ENCODE measurements around the gene TRIM77.
"Not testable (repeated sequence)": the region's sequence is repeated elsewhere in the genome, so short reads cannot be mapped to it uniquely, and the experiment has no call there.

Gene TRIM77

GRCh38 chr11:89709999-89710398, at the start of gene TRIM77:
Gene TRIM77, plus strand, starts transcription at chr11:89710299. Its CDS starts 0 bp downstream, at chr11:89710299.
- DNase-seq (ENCODE audit: low read depth in 2 of 3, low spot score in 1 of 3), result not testable (repeated sequence)

- DNase-seq (ENCODE audit: low read depth in 2 of 3, low spot score in 1 of 3), result no peak
Observed at GRCh38 chr11:89667001-89667400, 43.1 kb upstream of the TRIM77 start.

GRCh38 chr11:89668158-89668557, 41.9 kb upstream of the TRIM77 start:
- not testable (repeated sequence) for DNase-seq (ENCODE audit: low read depth in 2 of 3, low spot score in 1 of 3)

- DNase-seq (ENCODE audit: low read depth in 2 of 3, low spot score in 1 of 3), result not testable (repeated sequence)
Observed at GRCh38 chr11:89669586-89669985, 40.5 kb upstream of the TRIM77 start.

- not testable (repeated sequence) for DNase-seq (ENCODE audit: low read depth in 2 of 3, low spot score in 1 of 3)
Observed at GRCh38 chr11:89669993-89670669, 40.0 kb upstream of the TRIM77 start.

GRCh38 chr11:89672547-89672946, 37.6 kb upstream of the TRIM77 start:
- not testable (repeated sequence) for DNase-seq (ENCODE audit: low read depth in 2 of 3, low spot score in 1 of 3)

- not testable (repeated sequence) for DNase-seq (ENCODE audit: low read depth in 2 of 3, low spot score in 1 of 3)
Observed at GRCh38 chr11:89673380-89673779, 36.7 kb upstream of the TRIM77 start.

- not testable (repeated sequence) for DNase-seq (ENCODE audit: low read depth in 2 of 3, low spot score in 1 of 3)
Observed at GRCh38 chr11:89675383-89675782, 34.7 kb upstream of the TRIM77 start.

- not testable (repeated sequence) for DNase-seq (ENCODE audit: low read depth in 2 of 3, low spot score in 1 of 3)
Observed at GRCh38 chr11:89675948-89676347, 34.2 kb upstream of the TRIM77 start.

GRCh38 chr11:89707080-89707479, 3.0 kb upstream of the TRIM77 start:
- not testable (repeated sequence) for DNase-seq (ENCODE audit: low read depth in 2 of 3, low spot score in 1 of 3)

- not testable (repeated sequence) for DNase-seq (ENCODE audit: low read depth in 2 of 3, low spot score in 1 of 3)
Observed at GRCh38 chr11:89724866-89725498, 14.9 kb downstream of the TRIM77 start.

- not testable (repeated sequence) for DNase-seq (ENCODE audit: low read depth in 2 of 3, low spot score in 1 of 3)
Observed at GRCh38 chr11:89730215-89730614, 20.1 kb downstream of the TRIM77 start.

GRCh38 chr11:89736566-89736965, 26.5 kb downstream of the TRIM77 start:
- DNase-seq (ENCODE audit: low read depth in 2 of 3, low spot score in 1 of 3), result no peak

- no peak for DNase-seq (ENCODE audit: low read depth in 2 of 3, low spot score in 1 of 3)
Observed at GRCh38 chr11:89737116-89737515, 27.0 kb downstream of the TRIM77 start.

GRCh38 chr11:89741406-89741805, 31.3 kb downstream of the TRIM77 start:
- not testable (repeated sequence) for DNase-seq (ENCODE audit: low read depth in 2 of 3, low spot score in 1 of 3)

GRCh38 chr11:89744158-89744557, 34.1 kb downstream of the TRIM77 start:
- not testable (repeated sequence) for DNase-seq (ENCODE audit: low read depth in 2 of 3, low spot score in 1 of 3)

- not testable (repeated sequence) for DNase-seq (ENCODE audit: low read depth in 2 of 3, low spot score in 1 of 3)
Observed at GRCh38 chr11:89750822-89751221, 40.7 kb downstream of the TRIM77 start.

Data from stimulated activated CD4-positive, alpha-beta T cell treated with anti-CD3 and anti-CD28 coated beads, Interleukin-12 subunit alpha, Interleukin-12 subunit beta, amount 100 ng/mL, for 48 hours (primary cell).